NCI-H1105 (cell line): ENCODE measurements around the gene SEMA3A.
"Not testable (repeated sequence)": the region's sequence is repeated elsewhere in the genome, so short reads cannot be mapped to it uniquely, and the experiment has no call there.

ENCODE experiments used
- DNase-seq: peaks from one replicate; lab custom pipeline; 2025; lab: John Stamatoyannopoulos, UW

SEMA3A gene

DNA sequence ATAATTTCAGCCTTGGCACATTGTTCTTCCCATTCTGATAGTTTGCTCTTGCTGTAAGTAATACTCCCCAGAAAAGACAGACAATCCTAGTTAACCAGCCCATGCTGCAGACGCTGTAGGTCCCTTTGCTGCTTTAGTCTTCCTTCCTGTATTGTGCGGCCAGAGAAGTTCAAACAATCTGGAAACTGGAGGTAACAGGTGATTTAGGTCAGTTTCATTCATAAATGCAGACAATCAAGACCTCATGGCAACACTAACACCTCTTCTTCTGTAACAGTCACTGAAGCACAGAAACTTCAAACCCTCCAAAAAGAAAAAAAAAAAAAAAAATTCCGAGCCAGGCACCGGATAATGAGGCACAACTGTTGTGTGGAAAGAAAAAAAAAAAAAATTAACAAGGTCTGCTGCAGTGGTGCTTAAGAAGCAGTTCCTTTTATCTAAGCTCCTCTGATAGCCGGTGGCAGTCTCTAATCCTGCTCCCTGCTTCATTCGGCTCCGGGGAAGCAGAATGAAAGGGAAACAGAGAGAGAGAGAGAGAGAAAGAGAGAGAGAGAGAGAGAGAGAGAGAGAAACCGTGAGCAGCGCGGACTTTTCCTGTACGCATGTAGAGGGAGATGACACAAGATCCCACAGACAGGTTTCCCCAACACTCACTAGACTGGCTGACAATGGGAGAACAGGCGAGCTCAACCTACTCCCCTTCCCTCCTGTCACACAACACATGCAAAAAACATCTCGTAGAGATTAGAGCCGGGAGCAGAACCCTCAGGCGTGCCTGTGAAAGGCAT, at the start of gene SEMA3A:
TSS of gene SEMA3A (minus strand) at position 306 of the 788 bp plus-strand sequence. CDS start at position 103, 203 bp downstream.
- DNase-seq = no peak

DNA sequence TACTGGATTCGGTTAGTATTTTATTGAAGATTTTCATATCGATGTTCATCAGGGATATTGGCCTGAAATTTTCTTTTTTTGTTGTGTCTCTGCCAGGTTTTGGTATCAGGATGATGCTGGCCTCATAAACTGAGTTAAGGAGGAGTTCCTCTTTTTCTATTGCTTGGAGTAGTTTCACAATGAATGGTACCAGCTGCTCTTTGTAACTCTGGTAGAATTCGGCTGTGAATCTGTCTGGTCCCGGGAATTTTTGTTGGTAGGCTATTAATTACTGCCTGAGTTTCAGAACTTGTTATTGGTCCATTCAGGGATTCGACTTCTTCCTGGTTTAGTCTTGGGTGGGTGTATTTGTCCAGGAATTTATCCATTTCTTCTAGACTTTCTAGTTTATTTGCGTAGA, 48.4 kb upstream of the SEMA3A start:
- not testable (repeated sequence) for DNase-seq

DNA sequence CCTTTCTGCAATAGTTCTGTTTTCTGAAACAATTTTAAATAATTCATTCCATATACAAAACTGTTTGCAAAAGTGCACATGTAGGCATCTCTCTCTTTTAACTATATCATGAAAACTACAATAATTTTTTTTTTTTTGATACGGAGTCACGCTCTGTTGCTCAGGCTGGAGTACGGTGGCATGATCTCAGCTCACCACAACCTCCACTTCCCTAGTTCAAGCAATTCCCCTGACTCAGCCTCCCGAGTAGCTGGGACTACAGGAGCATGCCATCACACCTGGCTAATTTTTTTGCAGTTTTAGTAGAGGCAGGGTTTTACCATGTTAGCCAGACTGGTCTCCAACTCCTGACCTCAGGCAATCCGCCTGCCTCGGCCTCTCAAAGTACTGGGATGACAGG, 44.0 kb upstream of the SEMA3A start:
- DNase-seq = no peak

DNA sequence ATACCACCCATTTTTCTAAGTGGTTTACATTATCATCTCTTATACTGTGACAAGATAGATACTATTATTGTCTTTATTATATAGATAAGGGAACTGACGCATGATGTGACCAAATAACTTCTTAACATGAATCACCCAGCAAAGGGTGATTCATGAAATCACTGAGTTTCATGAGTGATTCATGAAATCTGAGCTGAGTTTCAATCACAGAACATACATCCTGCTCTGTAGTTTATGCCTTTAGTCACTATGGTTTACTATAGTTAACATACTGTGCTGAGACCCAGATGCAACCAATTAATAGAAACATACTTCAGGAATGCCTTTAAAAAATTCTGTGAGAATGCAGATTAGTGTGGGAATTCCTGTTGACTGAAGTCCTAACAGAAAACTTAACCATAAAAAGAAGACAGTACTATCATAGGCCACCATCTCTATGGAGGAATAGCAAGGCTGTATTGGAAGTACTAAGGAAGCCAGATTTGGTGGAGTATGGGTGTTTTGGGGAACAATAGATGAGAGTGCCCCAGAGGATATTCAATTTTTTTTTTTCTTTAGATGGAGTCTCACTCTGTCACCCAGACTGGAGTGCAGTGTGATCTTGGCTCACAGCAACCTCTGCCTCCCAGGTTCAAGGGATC, 43.1 kb upstream of the SEMA3A start:
- no peak for DNase-seq

DNA sequence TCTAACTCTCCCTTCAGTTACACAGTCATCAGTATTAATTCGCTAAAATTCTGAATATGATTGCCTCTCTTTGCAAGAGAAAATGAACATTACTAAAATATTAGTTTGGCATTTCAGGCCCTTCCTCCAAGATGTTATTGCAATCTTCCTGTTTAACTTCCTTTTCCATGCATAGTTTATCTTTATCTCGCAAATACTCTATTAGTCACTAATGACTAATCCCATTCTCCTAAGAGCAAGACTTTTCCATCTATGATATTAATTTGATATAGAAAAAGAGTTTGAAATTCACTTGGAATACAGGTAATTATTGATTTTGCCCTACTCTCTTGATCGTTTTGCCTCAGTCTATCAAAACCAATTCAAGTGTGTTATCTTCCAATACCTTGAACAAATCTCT, 41.8 kb upstream of the SEMA3A start:
- no peak for DNase-seq

DNA sequence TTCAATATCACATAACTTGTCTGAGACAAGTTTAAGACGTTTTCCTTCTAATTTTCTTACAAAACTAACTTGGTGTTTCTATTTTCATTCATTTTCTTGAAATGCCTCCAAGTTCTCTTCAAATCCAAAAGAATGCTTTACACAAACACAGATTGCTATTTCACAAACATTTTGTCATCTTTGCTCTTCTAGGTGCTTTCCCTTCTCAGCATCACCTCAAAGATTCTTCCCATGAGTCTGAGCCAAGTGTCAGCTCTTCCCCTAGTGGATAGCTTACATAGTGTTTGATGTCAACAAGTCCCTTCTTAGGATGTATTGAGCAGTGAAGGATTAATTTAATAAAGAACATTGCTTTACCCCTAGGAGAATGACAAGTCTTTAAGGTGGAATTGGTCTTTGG, 38.1 kb upstream of the SEMA3A start:
- no peak for DNase-seq

DNA sequence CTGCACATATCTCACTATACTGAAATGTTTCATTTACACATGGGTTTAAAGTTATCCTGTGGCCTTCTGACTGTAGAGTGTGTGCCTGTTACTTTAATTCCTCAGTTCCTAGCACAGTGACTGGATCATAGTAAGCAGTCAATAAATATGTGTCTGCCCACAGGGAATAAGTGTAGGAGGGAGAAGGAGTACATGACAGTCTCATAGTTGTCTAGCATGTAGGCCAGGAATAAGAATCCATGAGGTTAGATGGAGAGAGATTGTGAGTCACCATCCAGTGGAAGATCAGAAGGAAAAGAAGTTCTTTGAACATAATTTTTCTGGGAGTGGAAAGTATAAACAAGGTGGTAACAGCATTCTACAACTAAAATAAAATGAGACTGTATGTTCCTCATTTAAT, 36.6 kb upstream of the SEMA3A start:
- DNase-seq = no peak

DNA sequence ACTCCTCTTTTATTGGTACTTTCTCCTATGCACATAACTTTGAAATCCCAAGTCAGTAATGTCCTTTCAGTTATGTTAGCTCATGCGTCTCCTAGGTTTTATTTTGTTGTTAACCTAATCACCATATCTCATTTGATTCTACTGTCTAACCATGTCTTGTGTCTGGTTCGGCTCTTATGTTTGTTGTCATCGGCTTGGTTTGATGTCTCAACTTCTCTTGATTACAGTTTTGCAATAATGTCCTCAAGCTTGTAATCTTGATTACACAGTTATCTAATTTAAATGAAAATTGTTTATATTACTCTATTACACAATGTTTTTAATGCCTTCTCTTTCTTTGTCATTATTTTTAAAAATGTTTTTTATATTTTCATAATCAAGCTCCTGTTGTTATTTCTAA, 35.9 kb upstream of the SEMA3A start:
- DNase-seq = no peak

DNA sequence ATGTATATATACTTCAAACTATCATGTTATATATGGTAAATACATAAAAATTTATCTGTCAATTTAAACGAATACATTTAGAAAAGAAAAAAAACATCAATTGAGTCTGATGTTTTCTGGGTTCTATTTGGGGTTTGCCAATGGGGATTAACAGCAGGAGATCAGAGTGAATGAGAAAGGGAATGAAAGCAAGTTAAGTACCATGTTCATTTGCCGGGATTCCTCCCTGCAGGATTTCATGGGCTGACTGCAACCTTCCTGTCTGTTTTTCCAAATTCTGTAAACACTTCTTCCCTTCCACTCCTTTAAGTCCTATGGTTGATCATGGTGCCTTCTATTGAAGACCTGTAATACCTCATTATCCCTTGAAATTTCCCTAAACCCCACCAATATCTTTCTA, 33.9 kb upstream of the SEMA3A start:
- DNase-seq = no peak

DNA sequence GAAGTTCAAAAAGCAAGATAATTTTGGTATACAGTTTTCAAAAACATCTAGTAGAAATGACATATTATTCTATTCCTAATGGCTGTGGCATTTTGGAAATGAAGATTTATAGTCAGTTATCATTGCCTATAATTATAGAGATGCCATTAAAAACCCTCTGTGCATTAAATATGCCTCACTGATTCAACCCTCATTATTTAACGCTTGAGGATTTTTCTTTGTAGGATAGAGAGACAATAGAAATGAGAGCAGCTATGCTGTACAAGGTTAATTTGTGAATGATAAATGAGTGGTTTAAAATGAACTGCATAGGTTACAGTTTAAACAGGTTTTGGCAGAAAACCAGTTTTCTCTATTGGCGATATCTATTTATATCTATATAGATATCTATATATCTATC, 32.2 kb upstream of the SEMA3A start:
- DNase-seq = no peak

DNA sequence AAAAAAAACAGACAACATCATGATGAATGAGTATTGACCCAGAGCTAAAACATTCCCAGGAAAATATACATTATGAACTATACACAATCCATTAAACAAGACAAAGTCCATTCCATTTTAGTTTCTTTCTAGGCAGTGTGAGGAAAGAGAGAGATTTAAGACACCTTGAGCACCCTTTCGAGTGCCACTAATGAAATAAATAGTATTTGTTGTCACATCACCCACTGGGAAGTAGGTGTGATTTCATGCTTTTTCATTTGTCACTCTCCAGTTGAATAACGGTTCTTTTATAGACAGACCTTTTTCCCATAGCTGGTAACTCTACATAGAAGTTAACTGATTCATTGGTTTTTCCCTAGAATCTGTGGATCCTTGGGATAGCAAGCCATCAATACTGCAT, 29.9 kb upstream of the SEMA3A start:
- no peak for DNase-seq

DNA sequence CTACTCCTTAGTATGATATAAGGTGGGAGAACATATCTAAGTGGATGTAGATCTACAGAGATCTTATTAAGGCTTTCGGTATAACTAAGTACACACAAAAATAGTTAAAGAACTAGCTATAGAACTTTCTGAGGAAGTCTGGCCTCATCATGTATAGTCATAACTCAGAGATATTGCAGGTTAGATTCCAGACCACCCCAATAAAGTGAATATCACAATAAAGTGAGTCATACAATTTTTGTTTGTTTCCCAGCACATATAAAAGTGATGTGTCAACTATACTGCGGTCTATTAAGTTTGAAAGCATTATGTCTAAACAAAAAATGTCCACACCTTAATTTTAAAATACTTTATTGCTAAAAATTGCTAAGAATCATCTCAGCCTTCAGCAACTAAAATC, 24.7 kb upstream of the SEMA3A start:
- DNase-seq = no peak

DNA sequence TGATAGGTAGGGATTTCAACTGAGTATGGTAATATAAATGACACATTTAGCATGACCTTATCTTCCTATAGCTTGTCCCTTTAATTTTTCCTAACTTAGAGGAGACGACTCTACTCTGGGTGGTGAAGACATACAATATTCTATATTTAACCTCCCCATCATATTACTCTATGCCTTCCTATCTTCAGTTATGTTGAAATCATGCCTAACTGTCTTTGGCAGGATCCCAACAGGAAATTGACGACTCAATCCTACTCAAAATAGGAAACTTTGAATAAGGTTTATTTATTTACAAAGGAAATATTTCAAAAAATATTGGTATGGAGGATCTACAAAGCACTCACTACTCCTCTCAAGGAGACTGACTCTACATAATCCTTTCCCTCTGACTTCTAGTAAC, 24.1 kb upstream of the SEMA3A start:
- no peak for DNase-seq

DNA sequence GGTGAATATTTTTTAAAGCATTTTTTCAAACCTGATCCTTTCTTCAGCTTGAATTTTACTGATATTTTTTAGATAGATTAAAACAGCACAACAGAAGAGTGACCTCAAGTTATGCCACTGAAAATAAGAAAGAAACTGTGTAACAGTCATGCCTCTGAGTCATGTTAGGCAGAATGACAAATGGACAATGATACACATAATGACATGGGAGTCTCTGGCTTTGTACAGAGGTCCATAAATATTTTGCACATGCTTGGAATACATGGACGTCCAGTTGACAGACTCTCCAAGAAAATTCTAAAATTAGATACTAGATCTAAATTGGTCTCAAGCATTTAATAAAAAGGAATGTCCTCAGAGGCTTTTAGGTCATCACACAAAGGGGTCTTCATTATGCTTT, 21.9 kb upstream of the SEMA3A start:
- DNase-seq = no peak

DNA sequence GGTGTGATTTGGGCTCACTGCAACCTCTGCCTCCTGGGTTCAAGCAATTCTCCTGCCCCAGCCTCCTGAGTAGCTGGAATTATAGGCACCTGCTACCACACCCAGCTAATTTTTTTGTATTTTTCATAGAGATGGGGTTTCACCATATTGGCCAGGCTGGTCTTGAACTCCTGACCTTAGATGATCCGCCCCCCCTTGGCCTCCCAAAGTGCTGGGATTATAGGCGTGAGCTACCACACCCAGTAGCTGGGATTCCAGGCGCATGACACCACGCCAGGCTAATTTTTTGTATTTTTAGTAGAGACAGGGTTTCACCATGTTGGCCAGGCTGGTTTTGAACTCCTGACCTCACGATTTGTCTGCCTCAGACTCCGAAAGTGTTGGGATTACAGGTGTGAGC, 20.2 kb upstream of the SEMA3A start:
- DNase-seq = not testable (repeated sequence)

DNA sequence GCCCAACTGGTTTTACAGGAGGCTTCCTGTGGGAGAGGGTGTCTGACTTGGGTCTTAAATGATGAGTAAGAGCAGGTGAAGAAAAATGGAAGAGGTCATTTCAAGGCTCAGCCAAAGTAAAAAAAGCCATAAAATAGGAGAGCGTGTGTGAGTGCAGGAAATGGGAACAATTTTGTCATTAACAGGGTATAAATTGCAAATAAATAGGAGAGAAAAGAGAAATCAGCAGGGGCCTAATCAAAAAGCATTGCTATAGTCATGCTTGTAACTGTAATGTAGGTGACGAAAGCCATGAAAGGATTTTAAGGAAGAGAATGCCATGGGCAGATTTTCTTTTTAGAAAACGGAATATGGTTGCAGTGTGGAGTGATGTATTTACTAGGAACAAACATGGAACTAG, 15.7 kb upstream of the SEMA3A start:
- DNase-seq = no peak

DNA sequence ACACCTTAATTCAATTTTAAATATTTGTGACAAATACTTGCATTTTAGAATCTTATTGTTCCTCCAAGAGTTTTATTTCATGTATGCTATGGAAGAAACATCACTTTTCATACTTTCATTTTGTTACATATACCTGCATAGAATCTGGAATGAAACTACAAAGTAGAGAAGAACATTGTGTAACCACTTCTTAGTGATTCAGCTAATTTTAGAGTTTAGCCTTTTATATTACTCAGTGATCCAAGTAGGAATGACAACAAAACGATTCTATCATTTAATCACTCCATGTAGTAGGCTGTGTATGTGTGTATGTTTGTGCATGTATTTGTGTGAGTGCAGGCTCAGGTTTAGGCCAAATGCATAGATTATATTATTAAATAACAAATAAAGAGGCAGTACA, 14.4 kb upstream of the SEMA3A start:
- no peak for DNase-seq

DNA sequence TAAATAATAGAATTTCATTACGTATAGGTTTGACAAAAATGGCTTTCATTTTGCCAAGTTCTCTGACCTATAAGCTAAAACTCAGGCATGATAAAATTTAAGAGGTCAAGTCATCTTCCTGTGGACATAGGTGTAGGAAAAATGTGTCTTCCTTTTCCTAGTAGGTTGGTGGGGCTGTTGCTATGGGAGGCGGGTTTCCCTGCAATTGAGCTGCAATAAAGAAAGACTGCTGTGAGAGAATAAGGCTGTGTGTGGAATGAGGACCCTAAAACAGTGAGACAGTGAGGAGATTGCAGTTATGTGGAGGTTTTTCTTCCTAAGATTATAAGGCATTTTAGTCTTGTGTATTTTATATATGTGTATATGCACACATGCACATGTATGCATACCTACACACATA, 13.0 kb upstream of the SEMA3A start:
- DNase-seq = no peak

DNA sequence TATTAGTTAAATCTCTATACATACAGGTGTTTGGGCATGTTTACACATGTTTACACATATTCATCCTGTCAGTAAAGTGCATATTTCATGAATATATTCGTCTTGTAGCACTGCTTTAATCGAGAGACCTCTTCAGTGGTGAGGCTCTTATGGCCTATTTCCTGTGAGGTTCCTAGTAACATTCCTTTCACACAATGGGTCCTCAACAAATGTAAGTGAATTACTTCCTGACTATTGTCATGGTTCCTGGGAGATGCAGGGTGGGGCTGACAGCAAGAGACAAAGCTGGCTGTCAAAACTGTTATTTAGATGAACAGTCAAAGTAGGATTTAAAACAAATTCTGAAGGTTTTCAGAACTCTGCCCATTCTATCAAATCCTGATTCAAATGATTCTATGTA, 12.4 kb upstream of the SEMA3A start:
- no peak for DNase-seq

DNA sequence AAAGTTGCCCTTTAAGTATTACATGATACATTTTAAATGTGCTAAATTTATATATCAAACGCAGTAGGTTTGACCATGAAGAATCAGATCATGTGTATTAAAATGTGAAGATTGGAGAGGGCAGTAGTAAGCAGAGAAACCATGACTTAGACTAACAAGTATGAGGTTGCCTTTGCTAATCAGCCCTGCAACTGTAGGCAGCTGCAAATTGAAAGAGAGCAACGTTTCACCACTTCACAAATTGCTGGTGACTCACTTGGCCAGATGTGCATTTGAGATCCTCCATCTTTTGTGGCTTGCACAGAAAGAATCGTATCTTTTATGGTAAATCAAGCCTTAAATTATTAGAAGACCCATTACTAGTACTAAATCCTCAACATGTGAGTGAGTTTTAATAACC, 10.1 kb upstream of the SEMA3A start:
- no peak for DNase-seq

DNA sequence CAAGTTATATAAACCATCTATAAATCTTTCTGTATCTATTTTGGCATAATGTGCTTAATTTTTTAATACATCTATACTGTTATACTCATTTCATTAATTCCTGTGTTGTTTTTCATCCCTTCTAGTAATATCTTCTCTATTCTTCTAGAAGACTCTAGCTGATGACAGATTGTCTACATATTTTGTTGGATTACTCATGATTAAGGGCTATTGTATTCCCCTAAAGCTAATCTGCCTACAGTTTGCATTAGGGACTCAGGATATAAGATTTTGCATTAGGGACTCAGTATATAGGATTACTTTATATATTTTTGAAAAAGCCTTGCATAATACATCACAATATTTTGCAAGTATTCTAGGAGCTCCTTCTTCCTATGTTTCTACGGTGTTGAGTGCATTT, 8.3 kb upstream of the SEMA3A start:
- DNase-seq = no peak

DNA sequence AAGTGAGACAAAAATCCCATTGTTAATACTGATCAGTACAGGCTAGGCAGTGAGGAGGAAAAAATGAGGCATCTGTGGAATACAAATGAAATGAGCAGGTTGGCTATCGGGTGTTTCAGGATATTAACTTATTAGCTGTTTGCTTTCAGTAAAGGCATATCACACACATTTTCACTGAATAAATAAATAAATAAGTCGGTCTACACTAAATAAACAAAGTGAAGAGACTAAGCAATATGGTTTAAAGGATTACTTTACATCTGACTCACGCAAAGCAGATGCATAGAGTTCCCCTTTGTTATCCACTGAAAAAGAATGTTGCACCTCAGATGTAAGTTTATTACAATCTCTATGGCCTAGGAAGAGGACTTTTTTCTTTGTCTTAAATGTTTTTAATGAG, 6.3 kb upstream of the SEMA3A start:
- no peak for DNase-seq

DNA sequence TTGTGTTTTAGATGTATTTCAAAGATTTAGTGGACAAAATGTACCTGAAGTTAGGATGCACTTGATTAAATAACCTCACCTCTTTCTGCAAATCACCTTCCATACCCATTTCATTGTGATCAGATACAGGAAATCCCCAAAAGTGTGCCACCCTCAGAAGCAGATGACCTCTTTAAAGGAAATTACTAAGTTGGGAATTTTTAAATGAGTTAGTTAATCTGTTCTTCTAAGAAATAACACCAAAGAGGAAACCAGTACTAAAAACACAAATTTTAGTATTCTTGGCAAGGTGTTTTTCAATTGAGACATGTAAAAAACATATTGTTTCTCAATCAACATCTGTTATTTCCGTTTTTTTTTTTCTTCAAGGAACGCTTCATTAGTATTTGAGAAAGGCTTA, 4.6 kb upstream of the SEMA3A start:
- no peak for DNase-seq

DNA sequence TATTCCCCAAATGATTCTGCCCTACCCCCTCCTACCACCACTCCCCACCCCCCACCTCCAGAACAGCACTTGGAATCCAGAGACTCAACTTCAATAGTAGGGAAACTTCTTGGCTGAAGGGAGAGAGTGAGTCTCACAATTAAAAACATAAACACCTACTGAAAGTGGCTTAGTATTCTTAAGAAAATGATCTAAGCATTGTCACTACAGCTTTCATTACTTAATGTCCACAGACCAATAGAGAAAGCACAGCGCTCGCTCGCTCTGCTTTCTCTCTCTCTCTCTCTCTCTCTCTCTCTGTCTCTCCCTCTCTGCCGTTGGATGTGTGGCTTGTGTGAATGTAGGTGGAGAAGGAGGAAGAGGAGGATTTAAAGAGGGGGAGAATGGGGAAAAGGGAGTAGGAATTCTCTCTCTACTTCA, 1.5 kb upstream of the SEMA3A start:
- no peak for DNase-seq
